ENCODE measurements around the gene PJA1.

Gene PJA1

GRCh38 chrX:69163936-69164741 lies 1.1 kb downstream of the PJA1 start:
- DNase-seq: peak; percentile 71

GRCh38 chrX:69162361-69162865 lies 2.8 kb downstream of the PJA1 start:
- DNase-seq: peak; percentile 47

- DNase-seq: peak; percentile 47
Measured at GRCh38 chrX:69161786-69162349, 3.4 kb downstream of the PJA1 start.

GRCh38 chrX:69161371-69161770 lies 3.9 kb downstream of the PJA1 start:
- DNase-seq: peak; percentile 41

GRCh38 chrX:69158166-69158980 lies 6.9 kb downstream of the PJA1 start:
- peak; percentile 59 for DNase-seq

- DNase-seq: peak; percentile 26
Measured at GRCh38 chrX:69156638-69157037, 8.6 kb downstream of the PJA1 start.

- DNase-seq: peak; percentile 42
Measured at GRCh38 chrX:69155786-69156520, 9.3 kb downstream of the PJA1 start.

- peak; percentile 30 for DNase-seq
Measured at GRCh38 chrX:69154051-69154450, 11.2 kb downstream of the PJA1 start.

GRCh38 chrX:69153060-69153730 lies 12.1 kb downstream of the PJA1 start:
- peak; percentile 41 for DNase-seq

- peak; percentile 32 for DNase-seq
Measured at GRCh38 chrX:69152417-69152841, 12.8 kb downstream of the PJA1 start.

GRCh38 chrX:69151866-69152284 lies 13.4 kb downstream of the PJA1 start:
- no peak for DNase-seq

- peak; percentile 24 for DNase-seq
Measured at GRCh38 chrX:69150281-69150960, 14.8 kb downstream of the PJA1 start.

- DNase-seq: peak; percentile 19
Measured at GRCh38 chrX:69149466-69150280, 15.6 kb downstream of the PJA1 start.

GRCh38 chrX:69148946-69149345 lies 16.3 kb downstream of the PJA1 start:
- no peak for DNase-seq

GRCh38 chrX:69146739-69147138 lies 18.5 kb downstream of the PJA1 start:
- no peak for DNase-seq

- no peak for DNase-seq
Measured at GRCh38 chrX:69145714-69146113, 19.5 kb downstream of the PJA1 start.

GRCh38 chrX:69144838-69145680 lies 20.2 kb downstream of the PJA1 start:
- DNase-seq: no peak

- DNase-seq: no peak
Measured at GRCh38 chrX:69143530-69143929, 21.7 kb downstream of the PJA1 start.

- DNase-seq: no peak
Measured at GRCh38 chrX:69142788-69143469, 22.3 kb downstream of the PJA1 start.
